HG03139 (cell line): ENCODE data around the gene SEC61A2.
"Not testable (repeated sequence)": the region's sequence is repeated elsewhere in the genome, so short reads cannot be mapped to it uniquely, and the experiment has no call there.

Experiments used
- ATAC-seq: cut with Tn5 transposase; IDR thresholded peaks from one replicate; pipeline ENCODE4 v1.9.1; 2021; ENCODE audit not compliant: unreplicated experiment

Gene SEC61A2

GRCh38 chr10:12129222-12130111 is at the start of gene SEC61A2:
Gene SEC61A2 (plus strand): TSS chr10:12129677. CDS start chr10:12129788, 111 bp downstream.
- ATAC-seq: peak; percentile 91

DNA sequence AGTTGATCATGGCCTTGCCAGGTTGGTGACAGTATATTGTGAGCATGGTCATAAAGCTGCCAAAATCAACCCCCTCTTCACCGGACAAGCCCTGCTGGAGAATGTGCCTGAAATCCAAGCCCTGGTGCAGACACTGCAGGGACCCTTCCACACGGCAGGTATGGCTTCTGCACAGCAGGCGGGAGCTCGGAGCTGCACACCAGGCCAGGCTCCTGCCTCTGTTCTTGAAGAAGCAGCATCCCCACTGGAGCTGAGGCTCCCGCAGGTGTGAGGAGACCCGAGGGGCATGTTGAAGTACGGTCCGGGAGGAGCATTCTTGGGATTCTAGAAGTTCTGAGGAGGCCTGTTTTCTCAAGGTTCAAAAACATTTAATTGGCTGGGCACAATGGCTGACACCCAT is 48.0 kb upstream of the SEC61A2 start:
- ATAC-seq: no peak

- no peak for ATAC-seq
Observed at GRCh38 chr10:12081879-12082557, 47.5 kb upstream of the SEC61A2 start.

- no peak for ATAC-seq
Observed at GRCh38 chr10:12088919-12089318, 40.6 kb upstream of the SEC61A2 start.

GRCh38 chr10:12091421-12091820 is 38.1 kb upstream of the SEC61A2 start:
- ATAC-seq: no peak

DNA sequence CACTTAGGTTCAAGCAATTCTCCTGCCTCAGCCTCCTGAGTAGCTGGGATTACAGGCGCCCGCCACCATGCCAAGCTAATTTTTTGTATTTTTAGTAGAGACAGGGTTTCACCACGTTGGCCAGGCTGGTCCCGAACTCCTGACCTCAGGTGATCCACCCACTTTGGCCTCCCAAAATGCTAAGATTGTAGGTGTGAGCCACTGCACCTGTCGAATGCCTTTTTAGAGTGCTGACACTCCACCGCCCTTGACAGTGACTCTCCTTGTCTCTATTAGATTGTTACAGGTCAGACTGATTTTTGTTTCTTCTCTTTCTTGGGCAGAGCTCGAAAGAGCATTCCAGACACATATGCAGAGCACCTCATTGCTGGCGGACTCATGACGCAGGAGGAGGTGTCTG is 32.1 kb upstream of the SEC61A2 start:
- ATAC-seq: not testable (repeated sequence)

DNA sequence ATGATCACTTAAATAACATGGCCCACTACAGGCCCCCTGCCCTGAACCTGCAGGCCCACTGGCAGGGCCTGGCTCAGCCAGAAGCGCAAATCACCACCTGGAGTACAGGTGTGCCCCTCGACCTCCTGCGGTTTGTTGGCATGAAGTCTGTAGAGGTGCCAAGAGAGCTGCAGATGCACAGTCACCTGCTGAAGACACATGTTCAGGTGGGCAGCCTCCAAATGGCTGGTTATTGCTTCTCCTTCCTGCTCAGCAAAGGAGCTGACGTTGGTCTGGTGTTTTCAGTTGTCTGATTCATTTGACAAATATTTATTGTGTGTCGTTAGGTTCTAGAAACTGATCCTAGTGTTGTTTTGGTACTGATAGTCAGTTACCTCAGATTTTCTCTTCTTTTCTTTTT is 31.7 kb upstream of the SEC61A2 start:
- no peak for ATAC-seq

- ATAC-seq: no peak
Observed at GRCh38 chr10:12098966-12099365, 30.5 kb upstream of the SEC61A2 start.

DNA sequence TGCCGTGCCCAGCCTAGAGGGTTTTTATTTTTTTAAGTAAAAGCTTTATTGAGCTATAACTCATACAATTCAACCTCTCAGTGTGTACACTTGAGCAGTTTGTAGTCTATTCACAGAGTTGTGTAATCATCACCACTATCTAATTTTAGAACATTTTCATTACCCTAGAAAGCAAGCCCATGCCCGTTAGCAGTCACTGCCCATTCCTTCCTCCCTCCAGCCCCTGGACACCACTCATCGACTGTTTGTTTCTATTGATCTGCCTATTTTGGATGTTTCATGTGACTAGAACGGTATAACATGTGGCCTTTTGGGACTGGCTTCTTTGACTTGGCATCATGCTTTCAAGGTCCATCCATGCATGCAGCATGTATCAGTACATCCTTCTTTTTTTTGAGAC is 25.7 kb upstream of the SEC61A2 start:
- ATAC-seq: no peak

DNA sequence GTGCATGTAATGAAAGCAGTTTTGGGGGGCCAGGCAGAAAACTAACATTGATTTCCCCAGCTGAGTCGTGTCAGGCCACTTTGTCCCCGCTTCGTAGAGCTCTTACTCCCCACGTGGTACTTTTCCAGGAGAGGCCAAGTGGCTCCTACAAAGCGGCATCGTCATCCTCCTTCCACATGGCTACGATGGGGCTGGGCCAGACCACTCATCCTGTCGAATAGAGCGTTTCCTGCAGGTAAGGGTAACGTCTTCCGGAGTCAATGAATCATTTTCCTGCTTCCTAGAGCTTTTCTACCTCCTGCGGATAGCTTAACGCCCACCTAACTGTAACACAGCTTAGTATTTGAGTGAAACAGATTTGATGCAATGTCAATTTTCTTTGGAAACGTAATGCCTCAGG is 21.7 kb upstream of the SEC61A2 start:
- ATAC-seq: no peak

DNA sequence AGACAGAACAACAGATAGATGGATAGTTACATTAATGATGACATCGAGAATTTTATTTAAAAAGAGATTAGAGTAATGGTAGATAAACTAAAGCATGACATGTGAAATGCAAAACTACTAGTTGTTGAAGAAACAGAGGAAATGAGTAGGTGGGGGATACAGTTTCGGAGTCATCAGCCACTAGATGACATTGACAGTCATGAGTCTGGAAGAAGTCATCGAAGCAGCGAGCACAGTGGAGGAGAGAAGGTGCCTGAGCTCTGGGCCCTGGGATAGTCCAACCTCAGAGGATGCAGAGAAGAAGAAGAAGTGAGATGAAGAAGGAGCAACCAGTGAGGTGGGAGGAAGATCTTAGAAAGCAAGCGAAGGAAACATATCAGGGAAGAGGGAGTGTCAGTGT is 20.2 kb upstream of the SEC61A2 start:
- no peak for ATAC-seq

- no peak for ATAC-seq
Observed at GRCh38 chr10:12111528-12111927, 17.9 kb upstream of the SEC61A2 start.

DNA sequence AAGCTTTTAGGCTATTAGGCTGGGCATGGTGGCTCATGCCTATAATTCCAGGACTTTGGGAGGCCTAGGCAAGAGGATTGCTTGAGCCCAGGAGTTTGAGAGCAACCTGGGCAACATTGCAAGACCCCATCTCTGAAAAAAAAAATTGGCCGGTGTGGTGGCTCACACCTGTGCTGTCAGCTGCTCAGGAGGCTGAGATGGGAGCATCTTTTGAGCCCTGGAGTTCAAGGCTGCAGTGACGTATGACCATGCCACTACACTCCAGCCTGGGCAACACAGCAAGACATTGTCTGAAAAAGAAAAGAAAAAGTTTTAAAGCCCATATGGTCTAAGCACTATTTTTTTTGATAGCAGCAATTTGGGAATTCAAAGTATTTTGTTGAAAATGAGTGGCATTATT is 15.8 kb upstream of the SEC61A2 start:
- no peak for ATAC-seq

DNA sequence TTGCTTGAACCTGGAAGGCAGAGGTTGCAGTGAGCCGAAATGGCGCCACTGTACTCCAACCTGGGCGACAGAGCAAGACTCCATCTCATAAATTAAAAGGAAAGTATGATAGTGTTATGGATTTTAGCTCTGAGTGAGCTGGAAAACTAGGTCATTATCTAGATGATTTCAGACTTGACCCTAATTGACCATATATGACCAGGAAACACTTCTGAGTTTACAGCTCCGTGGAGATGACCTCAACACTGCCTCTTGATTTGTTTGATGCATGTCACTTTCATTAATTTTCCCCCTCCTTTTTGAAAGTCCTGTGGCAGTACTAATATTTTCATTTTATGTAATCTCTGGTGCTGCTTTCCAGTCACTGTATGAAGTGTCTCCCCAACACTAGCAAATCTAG is 7.8 kb upstream of the SEC61A2 start:
- no peak for ATAC-seq

DNA sequence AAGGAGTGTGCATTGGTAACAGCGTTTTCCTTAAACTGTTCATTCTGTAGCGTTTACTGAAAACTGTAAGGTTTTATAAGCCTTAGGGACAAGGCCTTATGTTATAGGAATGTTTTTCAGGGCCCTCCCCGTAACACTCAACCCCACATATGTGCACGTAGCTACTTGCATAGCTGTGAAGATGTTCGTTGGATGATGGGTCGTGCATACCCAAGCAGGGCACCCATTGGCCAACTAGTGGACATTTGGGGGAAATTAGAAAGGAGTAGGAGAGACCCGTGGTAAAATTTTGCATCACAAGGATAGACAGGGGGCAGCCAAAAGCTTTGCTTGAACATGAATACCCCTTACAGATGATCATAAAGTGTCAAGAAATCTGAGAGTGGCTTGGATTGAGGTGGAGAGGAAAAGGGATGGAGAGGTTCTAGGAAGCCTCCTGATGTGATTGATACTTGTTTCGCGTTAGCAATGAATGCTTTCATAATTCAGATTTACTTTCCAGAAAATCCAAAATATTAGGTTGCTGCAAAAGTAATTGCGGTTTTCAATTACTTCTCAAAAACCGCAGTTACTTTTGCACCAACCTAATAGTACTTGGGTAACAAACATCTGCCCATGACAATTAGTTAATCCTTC is 878 bp downstream of the SEC61A2 start:
- ATAC-seq: no peak

- no peak for ATAC-seq
Observed at GRCh38 chr10:12135631-12136030, 6.2 kb downstream of the SEC61A2 start.

GRCh38 chr10:12140038-12140437 is 10.6 kb downstream of the SEC61A2 start:
- no peak for ATAC-seq

DNA sequence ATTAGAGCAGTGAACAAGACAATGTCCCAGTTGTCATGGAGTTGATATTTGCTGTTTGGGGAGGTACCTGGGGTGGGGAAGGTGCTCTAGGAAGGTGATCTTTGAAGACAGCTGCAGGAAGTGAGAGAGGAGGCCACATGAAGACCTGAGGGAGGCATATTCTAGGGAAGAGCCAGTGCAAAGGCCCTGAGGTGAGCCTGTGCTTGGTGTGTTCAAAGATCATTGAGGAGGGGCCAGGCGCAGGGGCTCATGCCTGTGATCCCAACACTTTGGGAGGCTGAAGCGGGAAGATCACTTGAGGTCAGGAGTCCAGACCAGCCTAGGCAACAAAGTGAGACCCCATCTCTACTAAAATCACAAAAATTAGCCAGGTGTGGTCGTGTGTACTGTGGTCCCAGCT is 15.1 kb downstream of the SEC61A2 start:
- ATAC-seq: no peak

DNA sequence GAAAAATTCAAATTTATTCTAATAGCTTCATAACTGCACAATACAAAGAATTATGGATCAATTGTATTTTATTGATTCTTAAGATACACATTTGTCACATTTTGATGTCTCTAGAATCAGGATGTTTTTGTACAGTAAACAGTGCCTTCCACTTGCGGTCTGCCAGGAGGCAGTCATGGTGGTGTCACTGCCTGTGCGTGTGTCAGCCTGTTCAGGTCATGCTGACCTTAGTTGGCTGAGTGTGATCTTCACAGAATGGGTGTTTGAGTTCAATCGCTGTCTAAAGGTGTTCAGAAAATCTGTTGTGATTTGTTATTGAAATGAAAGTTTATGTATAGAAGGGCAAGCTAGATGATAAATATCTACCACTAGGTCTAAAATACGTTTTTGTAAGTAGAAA is 20.7 kb downstream of the SEC61A2 start:
- ATAC-seq: no peak

DNA sequence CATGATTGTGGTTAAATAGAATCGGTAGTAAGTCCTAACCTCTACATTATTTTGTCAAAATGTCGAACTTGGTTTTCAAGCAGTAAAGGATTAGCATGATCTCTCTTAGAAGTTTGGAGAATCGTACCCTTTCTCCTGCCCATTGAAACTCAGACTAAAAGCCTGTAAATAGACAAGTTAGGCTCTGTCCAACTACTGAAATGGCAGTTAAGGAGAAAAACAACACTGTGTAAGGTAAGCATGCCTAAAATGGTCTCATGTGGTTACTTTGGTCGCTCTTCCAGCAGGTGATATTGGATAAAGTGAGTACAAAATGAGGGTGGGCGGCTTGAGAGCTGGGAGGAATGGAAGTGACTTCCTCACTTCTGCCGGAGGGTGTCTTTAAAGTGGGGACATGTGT is 25.0 kb downstream of the SEC61A2 start:
- ATAC-seq: no peak

DNA sequence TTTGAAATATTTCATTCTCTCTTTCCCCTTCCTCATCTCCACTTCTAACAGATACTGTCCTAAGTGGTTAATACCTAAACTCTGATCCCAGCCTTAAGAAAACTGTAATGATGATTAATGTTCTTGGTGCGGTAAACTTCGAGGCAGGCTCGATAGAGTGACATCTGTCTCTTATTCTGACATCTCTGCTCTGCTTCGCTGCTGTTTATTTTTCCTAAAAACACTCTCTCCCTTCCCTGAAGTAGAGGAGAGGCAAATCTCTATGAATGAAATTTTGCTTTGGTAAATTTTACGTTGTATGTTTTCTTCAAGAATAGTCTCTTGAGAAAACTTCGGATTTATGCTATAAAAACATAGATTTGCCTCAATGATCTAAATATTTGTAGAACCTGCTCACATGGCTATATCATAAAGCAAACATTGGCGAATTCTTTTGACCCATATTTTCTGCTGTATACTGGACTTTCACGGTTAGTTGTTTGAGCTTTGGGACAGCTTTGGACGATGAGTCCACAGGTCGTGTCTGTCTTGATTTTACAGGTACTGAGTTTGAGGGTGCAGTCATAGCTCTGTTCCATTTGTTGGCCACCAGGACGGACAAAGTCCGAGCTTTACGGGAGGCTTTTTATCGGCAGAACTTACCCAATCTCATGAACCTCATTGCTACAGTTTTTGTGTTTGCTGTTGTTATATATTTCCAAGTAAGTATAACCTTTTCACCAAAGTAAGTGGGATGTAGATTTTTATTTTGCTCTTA is 27.1 kb downstream of the SEC61A2 start:
- ATAC-seq: no peak
